Iris pigment epithelial cell (primary cell): ENCODE data around the gene MLH3.

Experiments used
- DNase-seq: peaks from one replicate; pipeline ENCODE4 v3.0.0-alpha.2; 2011; ENCODE audit warnings: low read depth

Gene MLH3

GRCh38 chr14:74984236-74985027 lies 66.8 kb downstream of the MLH3 start:
- DNase-seq, result no peak

- no peak for DNase-seq
These were observed 67.9 kb downstream of the MLH3 start for GRCh38 chr14:74983343-74983742.

DNA sequence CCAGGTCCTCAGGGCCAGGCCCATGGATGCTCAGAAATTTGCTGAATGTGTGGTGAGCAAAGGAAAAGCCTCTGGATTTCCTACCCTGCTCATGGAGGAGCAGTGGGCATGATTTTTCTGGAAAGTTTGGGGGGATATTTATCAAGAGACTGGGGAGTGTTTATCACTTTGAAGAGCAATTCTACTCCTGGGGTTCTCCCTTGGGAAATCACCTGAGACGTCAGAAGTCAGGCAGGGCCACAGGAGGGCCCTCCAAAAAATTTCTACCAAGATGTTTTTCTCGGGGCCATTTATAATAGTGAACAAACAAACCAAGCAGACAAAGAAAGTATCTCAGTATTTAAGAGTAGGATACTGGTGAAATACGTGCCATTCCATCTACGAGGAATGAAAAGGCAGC lies 68.6 kb downstream of the MLH3 start:
- DNase-seq, result no peak

GRCh38 chr14:74981833-74982232 lies 69.4 kb downstream of the MLH3 start:
- no peak for DNase-seq

GRCh38 chr14:74981462-74981782 lies 69.8 kb downstream of the MLH3 start:
- no peak for DNase-seq

- DNase-seq, result peak; percentile 71
These were observed 70.4 kb downstream of the MLH3 start for GRCh38 chr14:74980731-74981461.

- no peak for DNase-seq
These were observed 70.9 kb downstream of the MLH3 start for GRCh38 chr14:74980398-74980730.

GRCh38 chr14:74979442-74980397 lies 71.5 kb downstream of the MLH3 start:
- peak; percentile 46 for DNase-seq

DNA sequence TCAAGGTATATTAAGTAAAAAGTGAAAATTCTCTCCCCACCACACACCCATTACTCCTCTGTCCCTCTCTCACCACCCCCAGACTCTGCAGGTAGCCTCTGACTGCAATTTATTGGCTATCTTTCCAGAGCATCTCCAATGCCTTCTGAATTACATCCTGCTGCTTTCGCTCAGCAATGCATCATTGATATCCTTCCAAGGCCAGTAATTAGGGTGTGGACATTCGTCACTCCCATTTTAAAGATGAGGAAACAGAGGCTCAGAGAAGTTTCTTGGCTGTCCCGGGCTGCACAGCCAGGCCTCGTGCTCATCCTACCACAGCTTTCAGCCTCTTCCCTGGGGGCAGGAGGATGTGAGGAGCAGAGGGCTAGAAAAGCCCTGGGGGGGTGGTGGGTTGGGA lies 72.2 kb downstream of the MLH3 start:
- no peak for DNase-seq

DNA sequence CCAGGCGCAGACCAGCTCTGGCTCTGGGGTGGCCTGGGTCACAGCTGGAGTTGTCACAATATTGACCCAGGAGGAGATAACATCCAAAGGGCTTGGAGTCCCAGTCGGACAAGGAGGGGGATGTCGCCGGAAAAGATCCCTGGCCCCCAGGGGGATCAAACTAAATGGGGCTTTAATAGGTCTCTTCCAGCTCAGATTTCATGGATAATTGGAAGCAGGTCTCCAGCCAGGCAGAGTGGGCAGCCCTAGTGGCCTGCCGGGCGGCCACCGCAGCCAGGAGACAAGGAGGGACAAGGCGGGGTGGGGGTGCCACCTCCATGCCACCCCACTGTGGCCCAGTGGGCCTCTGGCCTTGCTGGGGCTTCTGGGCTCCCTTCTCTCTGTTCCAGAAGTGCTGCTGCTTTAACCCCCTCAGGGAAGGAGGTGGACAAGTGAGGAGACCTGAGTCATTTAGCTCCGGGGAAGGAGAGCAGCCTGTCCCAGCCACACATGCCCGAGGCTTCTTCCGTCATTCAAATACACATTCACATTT lies 72.8 kb downstream of the MLH3 start:
- no peak for DNase-seq

GRCh38 chr14:74977901-74978385 lies 73.3 kb downstream of the MLH3 start:
- DNase-seq, result no peak

- DNase-seq, result no peak
These were observed 73.9 kb downstream of the MLH3 start for GRCh38 chr14:74977164-74977900.

- no peak for DNase-seq
These were observed 74.8 kb downstream of the MLH3 start for GRCh38 chr14:74976264-74977113.

GRCh38 chr14:74975059-74975810 lies 76.0 kb downstream of the MLH3 start:
- DNase-seq, result no peak

GRCh38 chr14:74974364-74975058 lies 76.8 kb downstream of the MLH3 start:
- DNase-seq, result no peak

GRCh38 chr14:74973905-74974363 lies 77.3 kb downstream of the MLH3 start:
- DNase-seq, result no peak

DNA sequence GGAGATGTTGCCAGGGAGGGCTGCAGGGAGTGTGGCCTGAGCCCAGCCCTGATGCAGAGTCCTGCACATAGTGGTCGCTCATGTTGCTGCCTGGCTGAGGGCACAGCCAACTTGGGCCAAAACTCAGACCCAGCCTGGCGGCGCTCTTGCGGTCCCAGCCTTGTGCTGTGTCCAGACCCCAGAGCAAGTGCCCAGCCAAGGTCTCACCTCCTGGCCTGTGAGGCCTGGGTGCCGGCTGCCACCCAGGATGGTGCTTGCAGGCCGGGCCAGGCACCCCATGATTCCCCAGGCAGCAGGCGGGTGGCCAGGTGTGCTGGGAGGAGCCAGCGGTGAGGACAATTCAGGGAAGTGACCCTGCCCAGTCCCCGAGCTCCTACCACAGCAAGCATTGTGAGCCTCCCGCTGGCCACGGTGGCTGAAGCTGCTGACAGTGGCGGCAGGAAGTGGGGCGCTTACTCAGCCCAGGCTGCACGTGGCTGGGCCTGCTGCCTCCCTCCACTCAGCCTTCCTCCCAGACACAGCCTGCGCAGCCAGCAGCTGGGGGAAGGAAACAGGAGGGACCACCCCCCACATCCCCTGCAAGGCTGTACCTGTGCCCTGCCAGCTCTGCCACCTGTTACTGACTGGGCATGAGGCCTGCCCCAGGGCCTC lies 78.1 kb downstream of the MLH3 start:
- peak; percentile 50 for DNase-seq

DNA sequence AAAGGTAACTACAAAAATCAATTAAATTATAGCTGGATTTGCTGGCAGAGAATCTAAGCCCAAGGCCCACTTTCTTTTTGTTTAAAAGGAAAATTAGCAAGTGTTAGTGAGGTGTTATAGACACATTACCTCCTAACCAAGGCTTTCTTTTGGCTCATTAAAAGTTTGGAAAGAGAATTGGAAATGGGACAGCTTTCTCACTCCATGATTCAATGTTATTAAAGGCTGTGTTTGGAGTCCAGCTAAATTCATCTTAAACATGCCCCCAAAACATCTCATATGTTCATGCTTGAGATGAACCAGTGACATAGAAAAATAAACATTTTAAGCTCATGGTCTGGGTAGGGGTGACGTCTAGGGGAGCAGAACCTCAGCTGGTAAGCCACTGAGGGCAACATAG lies 82.5 kb downstream of the MLH3 start:
- no peak for DNase-seq
